ENCODE data around the gene AGBL4. TPM values are rescaled to one million over a fixed set of nuclear protein-coding genes. Genes with fewer than 3 reads are reported as not detected.

AGBL4 gene
- total RNA-seq, 4 donors from 2014 or later = 0.13 TPM; not detected in 3

GRCh38 chr1:49181033-49181432 is 842.7 kb downstream of the AGBL4 start:
- no peaks in the 10 kb centered on the region for H3K9me3 ChIP-seq
- no peaks in the 10 kb centered on the region for H3K27me3 ChIP-seq
- no peaks in the 10 kb centered on the region for H3K36me3 ChIP-seq
- no peak overlapping the region for H3K27ac ChIP-seq (replicated peaks in 1 of 4)
- H3K4me1 ChIP-seq = no peaks in the 10 kb centered on the region
- no peak for DNase-seq (ENCODE audit: extremely low spot score)
- intact Hi-C loops (cut with DNase I) = no loop called here
- H3K4me3 ChIP-seq = no peak overlapping the region
- TF ChIP-seq, protein P1, sequence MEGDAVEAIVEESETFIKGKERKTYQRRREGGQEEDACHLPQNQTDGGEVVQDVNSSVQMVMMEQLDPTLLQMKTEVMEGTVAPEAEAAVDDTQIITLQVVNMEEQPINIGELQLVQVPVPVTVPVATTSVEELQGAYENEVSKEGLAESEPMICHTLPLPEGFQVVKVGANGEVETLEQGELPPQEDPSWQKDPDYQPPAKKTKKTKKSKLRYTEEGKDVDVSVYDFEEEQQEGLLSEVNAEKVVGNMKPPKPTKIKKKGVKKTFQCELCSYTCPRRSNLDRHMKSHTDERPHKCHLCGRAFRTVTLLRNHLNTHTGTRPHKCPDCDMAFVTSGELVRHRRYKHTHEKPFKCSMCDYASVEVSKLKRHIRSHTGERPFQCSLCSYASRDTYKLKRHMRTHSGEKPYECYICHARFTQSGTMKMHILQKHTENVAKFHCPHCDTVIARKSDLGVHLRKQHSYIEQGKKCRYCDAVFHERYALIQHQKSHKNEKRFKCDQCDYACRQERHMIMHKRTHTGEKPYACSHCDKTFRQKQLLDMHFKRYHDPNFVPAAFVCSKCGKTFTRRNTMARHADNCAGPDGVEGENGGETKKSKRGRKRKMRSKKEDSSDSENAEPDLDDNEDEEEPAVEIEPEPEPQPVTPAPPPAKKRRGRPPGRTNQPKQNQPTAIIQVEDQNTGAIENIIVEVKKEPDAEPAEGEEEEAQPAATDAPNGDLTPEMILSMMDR (IDR thresholded peaks at IDR 0.05) = no peak
- TF ChIP-seq POLR2AphosphoS5 (IDR thresholded peaks at IDR 0.05) (no peak), EP300 (IDR thresholded peaks at IDR 0.05) (no peak), POLR2A (IDR thresholded peaks at IDR 0.05; ENCODE audit: low read depth) (no peak)
- WGBS = 86% methylated on average over 2 of the region's 2 CpGs

- intact Hi-C loops (cut with DNase I) = no loop called here
- 73% methylated on average over 2 of the region's 2 CpGs for WGBS
- no peak overlapping the region for H3K27ac ChIP-seq (replicated peaks in 1 of 4)
- no peaks in the 10 kb centered on the region for H3K27me3 ChIP-seq
- DNase-seq (ENCODE audit: extremely low spot score) = no peak
- H3K4me1 ChIP-seq = no peaks in the 10 kb centered on the region
- H3K4me3 ChIP-seq = no peak overlapping the region
- TF ChIP-seq, protein P1 (IDR thresholded peaks at IDR 0.05) = no peak
- no peak for TF ChIP-seq EP300 (IDR thresholded peaks at IDR 0.05)
- TF ChIP-seq POLR2AphosphoS5 (IDR thresholded peaks at IDR 0.05) = no peak
- TF ChIP-seq POLR2A (IDR thresholded peaks at IDR 0.05; ENCODE audit: low read depth) = no peak
- H3K36me3 ChIP-seq = no peaks in the 10 kb centered on the region
- H3K9me3 ChIP-seq = no peaks in the 10 kb centered on the region
These were observed 851.7 kb downstream of the AGBL4 start for GRCh38 chr1:49171941-49172593.

GRCh38 chr1:49166031-49166430 is 857.7 kb downstream of the AGBL4 start:
- H3K27me3 ChIP-seq = no peaks in the 10 kb centered on the region
- TF ChIP-seq EP300 (IDR thresholded peaks at IDR 0.05) = no peak
- no peak for TF ChIP-seq POLR2A (IDR thresholded peaks at IDR 0.05; ENCODE audit: low read depth)
- TF ChIP-seq, protein P1 (IDR thresholded peaks at IDR 0.05) = no peak
- no peak for TF ChIP-seq POLR2AphosphoS5 (IDR thresholded peaks at IDR 0.05)
- no peak overlapping the region for H3K4me3 ChIP-seq
- WGBS = 59% methylated on average over 2 of the region's 2 CpGs
- H3K9me3 ChIP-seq = no peaks in the 10 kb centered on the region
- intact Hi-C loops (cut with DNase I) = no loop called here
- H3K36me3 ChIP-seq = no peaks in the 10 kb centered on the region
- DNase-seq (ENCODE audit: extremely low spot score) = no peak
- no peak overlapping the region for H3K27ac ChIP-seq (replicated peaks in 1 of 4)
- H3K4me1 ChIP-seq = no peaks in the 10 kb centered on the region

DNA sequence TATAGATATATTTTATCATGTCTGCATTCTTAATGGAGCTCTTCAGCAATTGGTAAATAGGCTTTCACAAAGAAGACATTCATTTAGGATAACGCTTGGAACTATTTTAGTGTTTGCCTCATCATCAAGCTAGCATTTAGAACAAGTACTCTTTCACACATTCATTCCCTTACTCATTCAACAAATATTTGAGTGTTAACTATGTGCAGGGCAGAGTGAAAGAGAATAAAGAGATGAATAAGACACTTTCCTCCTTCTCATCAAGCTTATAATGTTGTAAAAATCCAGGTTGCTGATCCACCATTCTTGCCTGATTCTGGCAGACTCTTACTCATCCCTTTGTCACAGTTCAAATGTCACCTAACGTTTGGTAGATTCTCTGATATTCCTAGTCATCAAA is 860.7 kb downstream of the AGBL4 start:
- Histone ChIP-seq H3K4me1 (no peaks in the 10 kb centered on the region), H3K27ac (replicated peaks in 1 of 4) (no peak overlapping the region), H3K27me3 (peaks cover 0 to 7% (median 0%) of the 10 kb centered on the region in 4 donors), H3K36me3 (no peaks in the 10 kb centered on the region), H3K4me3 (no peak overlapping the region), H3K9me3 (no peaks in the 10 kb centered on the region)
- DNase-seq (ENCODE audit: extremely low spot score) = no peak
- WGBS = 72% methylated on average over 2 of the region's 2 CpGs
- TF ChIP-seq POLR2AphosphoS5 (IDR thresholded peaks at IDR 0.05) (no peak), EP300 (IDR thresholded peaks at IDR 0.05) (no peak), POLR2A (IDR thresholded peaks at IDR 0.05; ENCODE audit: low read depth) (no peak)
- TF ChIP-seq, protein P1 (IDR thresholded peaks at IDR 0.05) = no peak
- intact Hi-C loops (cut with DNase I) = no loop called here

- no peaks in the 10 kb centered on the region for H3K36me3 ChIP-seq
- peaks cover 0 to 7% (median 0%) of the 10 kb centered on the region in 4 donors for H3K27me3 ChIP-seq
- no peaks in the 10 kb centered on the region for H3K4me1 ChIP-seq
- no peak overlapping the region for H3K4me3 ChIP-seq
- intact Hi-C loops (cut with DNase I) = no loop called here
- H3K9me3 ChIP-seq = no peaks in the 10 kb centered on the region
- TF ChIP-seq EP300 (IDR thresholded peaks at IDR 0.05) (no peak), POLR2A (IDR thresholded peaks at IDR 0.05; ENCODE audit: low read depth) (no peak), POLR2AphosphoS5 (IDR thresholded peaks at IDR 0.05) (no peak)
- TF ChIP-seq, protein P1 (IDR thresholded peaks at IDR 0.05) = no peak
- 81% methylated on average over 4 of the region's 6 CpGs for WGBS
- DNase-seq (ENCODE audit: extremely low spot score) = no peak
- no peak overlapping the region for H3K27ac ChIP-seq (replicated peaks in 1 of 4)
These were observed 863.1 kb downstream of the AGBL4 start for GRCh38 chr1:49160677-49161076.
